Aorta (tissue), 5 donors: ENCODE results near the gene TBC1D10B. TPM values are rescaled to one million over a fixed set of nuclear protein-coding genes. Genes with fewer than 3 reads are reported as not detected.

ENCODE experiments used
- ATAC-seq: fragments of 200-7000 bp; cut with Tn5 transposase; one replicate; pipeline ENCODE4 v1.9.1; 2022; ENCODE audit warnings: moderate library complexity; ENCODE audit not compliant: low FRiP score
- DNase-seq, 2 donors: peaks; one replicate each; pipeline ENCODE4 v3.0.0-alpha.2; 2020
- H3K27ac ChIP-seq, 2 donors: one replicate each; pipeline ENCODE4 v1.5.1; 2013; ENCODE audit warnings: low read length in 2 of 2, mild to moderate bottlenecking in 2 of 2, moderate library complexity in 2 of 2, control low read depth in 1 of 2, inconsistent platforms in 1 of 2, low read depth in 1 of 2
- H3K27me3 ChIP-seq, 2 donors: one replicate each; pipeline ENCODE4 v1.6.1; 2013; ENCODE audit warnings: control low read depth in 1 of 2, low read length in 1 of 2, mild to moderate bottlenecking in 1 of 2, moderate library complexity in 1 of 2; ENCODE audit not compliant: insufficient read depth in 2 of 2, control insufficient read depth in 1 of 2
- H3K36me3 ChIP-seq, 2 donors: one replicate each; pipeline ENCODE4 v1.6.1; 2013; ENCODE audit warnings: control low read depth in 1 of 2, low read length in 1 of 2, mild to moderate bottlenecking in 1 of 2; ENCODE audit not compliant: insufficient read depth in 2 of 2, control insufficient read depth in 1 of 2
- H3K4me1 ChIP-seq, 2 donors: one replicate each; pipeline ENCODE4 v1.6.1; 2013; ENCODE audit warnings: low read length in 2 of 2, control low read depth in 1 of 2, mild to moderate bottlenecking in 1 of 2, moderate library complexity in 1 of 2; ENCODE audit not compliant: insufficient read depth in 2 of 2, control insufficient read depth in 1 of 2
- H3K4me3 ChIP-seq, 2 donors: one replicate each; pipeline ENCODE4 v1.5.1; 2013; ENCODE audit warnings: low read length in 2 of 2, control low read depth in 1 of 2, mild to moderate bottlenecking in 1 of 2
- H3K9me3 ChIP-seq: one replicate; pipeline ENCODE4 v1.6.1; 2013; ENCODE audit warnings: mild to moderate bottlenecking, low read length; ENCODE audit not compliant: control insufficient read depth
- WGBS, 2 donors: extraction: QIAGEN DNeasy Blood & Tissue Kit; methylation state at CpG; one replicate each; pipeline ENCODE4 v1.1.7; 2013; 5-methylcytosine and 5-hydroxymethylcytosine counted together
- intact Hi-C, 2 donors: fragments of 100-400 bp; cut with DNase I; formaldehyde crosslinking; loops; one replicate each; pipeline versions ENCODE4 v1.14.2 to v1.15.0; 2022
- polyA plus RNA-seq, 2 donors: library from polyadenylated mRNA; stranded (reverse); fragments of 200-250 nt; gene quantifications; one replicate each; pipeline ENCODE4 v1.2.3, GENCODE V29; 2013
- total RNA-seq, 2 donors: library from RNA; stranded (reverse); fragmentation: NEBNext Ultra II Directional; extraction: Animal tissue kit (Norgen Biotek cat#: 25700); gene quantifications; one replicate each; pipeline ENCODE4 v1.2.1, GENCODE V29; 2021
- donor health status: healthy with polysubstance abuse.
- donor health status: Bipolar disorder and iron deficiency.
- donor health status: DM: no; HTN: no; CAD: no.
- donor health status: DM: no; HTN: no; CAD: no.
- donor health status: DM: yes; HTN: yes; CAD: no.

TBC1D10B gene
- total and polyA plus RNA-seq, 4 donors = 10.3 to 38.0 (median 26.4) TPM

DNA sequence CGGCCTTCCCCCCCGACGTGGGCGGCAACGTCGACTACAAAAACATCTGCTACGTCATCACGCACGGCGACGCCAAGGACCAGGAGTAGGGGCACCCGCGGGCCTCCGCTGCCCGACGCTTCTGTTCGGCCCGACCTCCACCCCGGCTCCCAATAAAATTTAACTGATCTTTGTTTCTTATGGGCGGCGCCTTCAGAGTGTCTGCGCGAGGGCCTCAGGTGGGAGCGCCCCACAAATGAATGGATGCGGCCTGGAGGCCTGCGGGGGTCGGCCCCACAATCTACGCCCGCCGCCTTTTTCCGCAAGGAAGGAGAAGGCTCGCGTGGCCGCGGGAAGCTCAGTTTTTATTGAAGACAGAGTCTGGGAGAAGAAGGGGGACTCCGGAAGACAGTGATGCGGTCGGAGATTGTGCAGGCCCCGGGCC, 7.5 kb upstream of the TBC1D10B start:
- intact Hi-C loops = loop anchor here in 1 of 2 donors (5.0 to 10.0 kb wide), 2 partner anchors 277 to 571 kb away; partner anchors contain the start of genes FBRS, MAZ and PRR14
- Histone ChIP-seq H3K27ac (peak overlapping the region; percentile 95 to 98), H3K4me3 (peak overlapping the region; percentile 26 to 82), H3K4me1 (no peaks in the 10 kb centered on the region), H3K9me3 (no peaks in the 10 kb centered on the region), H3K27me3 (no peaks in the 10 kb centered on the region), H3K36me3 (no peaks in the 10 kb centered on the region)
- peak; percentile 97 to 99 for DNase-seq
- peak; percentile 91 for ATAC-seq
- WGBS, 2 donors = 0 to 1% methylated on average over 36 to 39 of the region's 39 CpGs

DNA sequence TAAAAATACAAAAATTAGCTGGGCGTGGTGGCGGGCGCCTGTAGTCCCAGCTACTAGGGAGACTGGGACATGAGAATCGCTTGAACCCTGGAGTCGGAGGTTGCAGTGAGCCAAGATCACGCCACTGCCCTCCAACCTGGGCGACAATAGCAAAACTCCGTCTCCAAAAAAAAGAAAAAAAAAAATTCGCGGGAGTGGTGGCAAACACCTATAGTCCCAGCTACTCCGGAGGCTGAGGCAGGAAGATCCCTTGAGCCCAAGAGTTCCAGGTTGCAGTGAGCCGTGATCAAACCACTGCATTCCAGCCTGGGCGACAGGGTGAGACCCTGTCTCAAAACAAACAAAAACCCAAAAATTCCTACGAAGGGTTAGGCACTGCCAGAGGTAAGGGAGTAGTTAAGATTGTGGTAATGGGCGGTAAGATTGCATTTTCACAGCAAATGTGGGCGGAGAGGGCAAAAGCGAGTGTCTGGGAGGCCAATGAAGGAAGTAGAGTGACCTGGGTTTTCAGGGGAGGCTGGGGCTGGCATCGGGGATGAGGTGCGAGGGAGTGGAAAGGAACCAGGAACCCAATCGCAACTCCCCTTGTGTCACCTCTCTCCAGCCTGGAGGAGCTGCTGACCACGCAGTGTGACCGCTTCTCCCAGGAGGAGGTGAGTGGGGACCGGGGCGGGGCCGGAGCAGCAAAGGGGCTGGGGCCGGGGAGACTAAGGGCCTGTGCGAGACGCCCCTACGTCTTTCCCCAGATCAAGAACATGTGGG, 6.9 kb upstream of the TBC1D10B start:
- 35 to 38% methylated on average over 29 of the region's 29 CpGs for WGBS, 2 donors
- no peak for ATAC-seq
- H3K36me3 ChIP-seq = no peaks in the 10 kb centered on the region
- DNase-seq = no peak
- no peaks in the 10 kb centered on the region for H3K27me3 ChIP-seq
- H3K27ac ChIP-seq = peak overlapping the region; percentile 95 to 98
- intact Hi-C loops = loop anchor here in 1 of 2 donors (5.0 to 10.0 kb wide), 2 partner anchors 278 to 570 kb away; partner anchors contain the start of genes FBRS, MAZ and PRR14
- H3K9me3 ChIP-seq = no peaks in the 10 kb centered on the region
- no peaks in the 10 kb centered on the region for H3K4me1 ChIP-seq
- H3K4me3 ChIP-seq = peak overlapping the region in 1 of 2 donors; percentile 8

DNA sequence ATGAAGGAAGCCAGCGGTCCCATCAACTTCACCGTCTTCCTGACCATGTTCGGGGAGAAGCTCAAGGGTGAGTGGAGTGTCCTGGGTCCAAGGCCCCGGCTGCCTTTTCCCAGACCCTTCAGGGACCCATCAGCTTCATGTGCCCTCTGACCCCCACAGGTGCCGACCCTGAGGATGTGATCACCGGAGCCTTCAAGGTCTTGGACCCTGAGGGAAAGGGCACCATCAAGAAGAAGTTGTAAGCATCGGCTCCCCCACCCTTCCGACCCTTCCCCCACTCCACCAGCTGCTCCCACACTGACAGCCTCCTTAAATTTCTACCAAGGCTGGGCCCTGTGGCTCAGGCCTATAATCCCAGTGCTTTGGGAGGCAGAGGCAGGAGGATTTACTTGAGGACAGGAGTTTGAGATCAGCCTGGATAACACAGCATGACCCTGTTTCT, 6.2 kb upstream of the TBC1D10B start:
- no peak overlapping the region for H3K4me3 ChIP-seq
- H3K9me3 ChIP-seq = no peaks in the 10 kb centered on the region
- no peaks in the 10 kb centered on the region for H3K27me3 ChIP-seq
- ATAC-seq = no peak
- no peaks in the 10 kb centered on the region for H3K4me1 ChIP-seq
- DNase-seq = no peak
- H3K36me3 ChIP-seq = no peaks in the 10 kb centered on the region
- 92% methylated on average over 8 of the region's 8 CpGs for WGBS, 2 donors
- intact Hi-C loops = loop anchor here in 1 of 2 donors (5.0 to 10.0 kb wide), 2 partner anchors 278 to 569 kb away; partner anchors contain the start of genes FBRS, MAZ and PRR14
- H3K27ac ChIP-seq = no peak overlapping the region

DNA sequence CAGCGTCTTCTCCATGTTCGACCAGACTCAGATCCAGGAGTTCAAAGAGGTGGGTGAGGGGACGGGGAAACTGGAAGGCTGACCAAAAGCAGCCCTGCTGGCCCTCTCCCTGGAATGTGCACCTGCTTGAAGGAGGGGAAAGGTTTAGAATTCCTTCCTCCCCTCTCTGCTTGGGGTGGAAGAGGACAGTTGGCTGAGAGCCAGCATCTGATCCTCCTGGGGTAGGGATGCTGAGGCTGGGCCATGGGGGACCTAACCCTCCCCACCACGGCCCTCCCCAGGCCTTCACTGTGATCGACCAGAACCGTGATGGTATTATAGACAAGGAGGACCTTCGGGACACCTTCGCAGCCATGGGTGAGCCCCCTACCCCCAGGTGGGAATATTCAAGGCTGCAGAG, 5.6 kb upstream of the TBC1D10B start:
- Histone ChIP-seq H3K9me3 (no peaks in the 10 kb centered on the region), H3K4me1 (no peaks in the 10 kb centered on the region), H3K36me3 (no peaks in the 10 kb centered on the region), H3K27ac (no peak overlapping the region), H3K27me3 (no peaks in the 10 kb centered on the region), H3K4me3 (no peak overlapping the region)
- WGBS, 2 donors = 91 to 93% methylated on average over 8 of the region's 8 CpGs
- ATAC-seq = no peak
- DNase-seq = no peak
- intact Hi-C loops = loop anchor here in 1 of 2 donors (5.0 to 10.0 kb wide), 2 partner anchors 279 to 569 kb away; partner anchors contain the start of genes FBRS, MAZ and PRR14

DNA sequence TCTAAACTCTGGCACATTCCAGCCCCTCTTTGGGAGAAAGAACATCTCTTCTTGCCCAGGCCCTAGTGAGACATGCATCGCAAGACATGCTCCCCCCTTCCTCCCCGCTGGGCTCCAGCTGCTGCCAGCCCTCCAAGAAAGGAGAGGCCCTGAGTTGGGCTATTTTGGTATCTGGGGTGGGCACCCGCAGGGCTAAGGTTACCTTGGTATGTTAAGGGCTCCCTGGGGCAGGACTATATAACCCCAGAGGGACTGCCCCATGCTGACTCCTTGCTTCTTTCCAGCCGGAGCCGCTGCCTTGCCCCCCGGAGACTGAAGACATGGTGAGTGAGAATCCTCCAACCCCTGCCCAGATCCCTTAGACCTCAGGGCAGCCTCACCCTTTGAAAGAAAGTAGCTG, 4.2 kb upstream of the TBC1D10B start, which contains the start of gene MYL11:
Gene MYL11 (plus strand): TSS at position 265 of the 400 bp plus-strand sequence. CDS start 56 bp downstream, at position 321.
- no peak for DNase-seq
- Histone ChIP-seq H3K9me3 (no peaks in the 10 kb centered on the region), H3K4me1 (no peaks in the 10 kb centered on the region), H3K27me3 (no peaks in the 10 kb centered on the region), H3K4me3 (no peak within 1 kb of the TSS), H3K36me3 (no peaks in the 10 kb centered on the region), H3K27ac (no peak within 1 kb of the TSS)
- WGBS, 2 donors = 78 to 79% methylated on average over 6 of the region's 6 CpGs
- no peak for ATAC-seq
- intact Hi-C loops = loop anchor here in 1 of 2 donors (10.0 kb wide), 1 partner anchor 280 kb away; the partner anchor contains the start of genes FBRS and PRR14

DNA sequence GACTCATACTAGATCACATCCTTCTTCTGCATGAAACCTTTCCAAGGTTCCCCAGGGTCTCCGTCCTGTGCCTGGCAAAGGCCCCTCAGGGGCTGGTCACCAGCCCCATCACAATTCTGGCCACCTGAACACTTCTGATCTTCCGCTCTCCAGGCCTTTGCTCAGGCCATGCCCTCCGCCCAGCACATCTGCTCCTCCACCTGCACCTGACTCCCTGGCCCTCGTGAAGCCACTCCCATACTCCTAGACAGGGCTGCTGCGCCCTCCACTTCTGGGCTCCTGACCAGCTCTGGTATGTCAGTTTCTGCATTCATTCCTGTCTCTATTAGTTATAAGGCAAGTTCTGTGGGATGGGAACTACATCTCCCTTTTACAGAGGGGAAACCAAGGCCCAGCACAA, 2.4 kb upstream of the TBC1D10B start:
- WGBS, 2 donors = 91% methylated on average over 5 of the region's 5 CpGs
- no peak for ATAC-seq
- intact Hi-C loops = loop anchor here in 1 of 2 donors (10.0 kb wide), 1 partner anchor 282 kb away; the partner anchor contains the start of genes FBRS and PRR14

DNA sequence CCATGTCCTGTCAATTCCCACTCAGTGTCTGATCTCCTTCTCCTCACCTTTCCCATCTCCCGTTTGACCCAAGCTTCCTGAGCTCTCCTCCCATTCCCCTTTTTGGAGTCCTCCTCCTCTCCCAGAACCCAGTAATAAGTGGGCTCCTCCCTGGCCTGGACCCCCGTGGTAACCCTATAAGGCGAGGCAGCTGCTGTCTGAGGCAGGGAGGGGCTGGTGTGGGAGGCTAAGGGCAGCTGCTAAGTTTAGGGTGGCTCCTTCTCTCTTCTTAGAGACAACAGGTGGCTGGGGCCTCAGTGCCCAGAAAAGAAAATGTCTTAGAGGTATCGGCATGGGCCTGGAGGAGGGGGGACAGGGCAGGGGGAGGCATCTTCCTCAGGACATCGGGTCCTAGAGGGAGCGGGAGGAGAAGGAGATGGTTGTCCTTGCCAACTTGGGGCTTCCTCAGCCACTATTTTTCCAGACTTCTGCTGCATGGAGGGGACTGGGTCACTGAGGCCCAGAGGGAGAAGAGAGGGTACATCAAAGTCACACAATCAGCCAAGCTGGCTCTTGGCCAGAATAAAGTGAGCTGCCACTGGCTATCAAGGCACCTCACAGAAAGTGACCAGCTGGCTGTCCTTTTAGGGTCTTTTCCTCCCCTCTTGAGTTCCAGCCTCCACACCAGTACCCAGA, 1.9 kb upstream of the TBC1D10B start:
- intact Hi-C loops = loop anchor here in 1 of 2 donors (10.0 kb wide), 1 partner anchor 283 kb away; the partner anchor contains the start of genes FBRS and PRR14
- ATAC-seq (no peak), DNase-seq (no peak)
- H3K4me3 ChIP-seq = no peak overlapping the region
- H3K9me3 ChIP-seq = no peaks in the 10 kb centered on the region
- H3K27me3 ChIP-seq = no peaks in the 10 kb centered on the region
- H3K36me3 ChIP-seq = no peaks in the 10 kb centered on the region
- H3K27ac ChIP-seq = no peak overlapping the region
- peaks cover 0 to 4% of the 10 kb centered on the region in 2 donors for H3K4me1 ChIP-seq
- WGBS, 2 donors = 77 to 82% methylated on average over 5 to 6 of the region's 6 CpGs

More for the DNA sequence above, 2.4 kb upstream of the TBC1D10B start:
- Histone ChIP-seq H3K9me3 (no peaks in the 10 kb centered on the region), H3K4me1 (no peaks in the 10 kb centered on the region), H3K27me3 (no peaks in the 10 kb centered on the region), H3K27ac (no peak overlapping the region), H3K36me3 (no peaks in the 10 kb centered on the region), H3K4me3 (no peak overlapping the region)
- DNase-seq = no peak

DNA sequence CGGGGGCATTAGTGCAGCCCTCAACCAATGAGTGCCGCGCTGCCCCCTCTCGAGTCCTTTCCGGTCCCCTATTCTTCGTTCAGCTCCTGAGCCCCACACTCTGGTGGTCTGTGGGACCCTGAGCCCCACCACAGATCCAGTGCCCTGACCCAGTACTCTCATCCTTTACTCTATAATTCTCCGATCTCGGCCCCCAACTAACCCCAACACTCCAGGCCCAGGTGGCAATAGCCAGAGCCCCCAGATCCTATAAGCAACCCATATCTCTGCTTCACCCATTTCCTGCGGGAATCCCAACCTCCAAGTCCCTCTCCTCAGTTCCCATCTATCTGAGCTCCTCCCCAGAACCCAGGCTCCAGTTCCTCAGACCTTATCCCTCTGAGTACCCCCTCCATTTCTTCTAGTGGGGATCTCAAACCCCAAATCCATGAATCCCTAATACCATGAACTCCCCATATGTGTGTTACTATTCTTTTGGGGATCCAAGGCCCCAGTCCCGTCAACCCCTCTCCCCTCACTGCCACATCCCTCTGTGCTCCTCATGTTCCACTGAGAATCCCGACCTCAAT, 1.0 kb upstream of the TBC1D10B start:
- DNase-seq = no peak
- Histone ChIP-seq H3K4me1 (peaks cover 0 to 4% of the 10 kb centered on the region in 2 donors), H3K27me3 (no peaks in the 10 kb centered on the region), H3K36me3 (no peaks in the 10 kb centered on the region), H3K9me3 (no peaks in the 10 kb centered on the region), H3K4me3 (no peak overlapping the region), H3K27ac (peak overlapping the region; percentile 1 to 39)
- WGBS, 2 donors = 19 to 22% methylated on average over 10 to 11 of the region's 11 CpGs
- ATAC-seq = no peak
- intact Hi-C loops = loop anchor here in 1 of 2 donors (2.0 to 10.0 kb wide), 2 partner anchors 37 to 283 kb away; partner anchors contain the start of genes FBRS and PRR14
